Neural progenitor cell (in vitro differentiated cells): Measurements from ENCODE around the gene MIER2. TPM values are rescaled to one million over a fixed set of nuclear protein-coding genes. Genes with fewer than 3 reads are reported as not detected.

Experiments used
- DNase-seq: peaks from one replicate; pipeline ENCODE4 v3.0.0-alpha.2; 2016; ENCODE audit warnings: low spot score
- H2AFZ ChIP-seq: fragments of 200-600 bp; sonication (generic); replicated peaks from 2 replicates; pipeline ENCODE4 v1.6.1; 2016; ENCODE audit warnings: antibody characterized with exemption
- H3F3A ChIP-seq: fragments of 200-600 bp; sonication (generic); 2 replicates; pipeline ENCODE4 v1.6.1; 2016; ENCODE audit warnings: antibody characterized with exemption, low read depth
- H3K27ac ChIP-seq: fragments of 200-600 bp; sonication (generic); 2 replicates; pipeline ENCODE4 v1.5.1; 2016; ENCODE audit warnings: mild to moderate bottlenecking
- H3K27me3 ChIP-seq: fragments of 200-600 bp; sonication (generic); 2 replicates; pipeline ENCODE4 v1.6.1; 2016; ENCODE audit warnings: mild to moderate bottlenecking, moderate library complexity
- H3K36me3 ChIP-seq: fragments of 200-600 bp; sonication (generic); 2 replicates; pipeline ENCODE4 v1.5.1; 2016
- H3K4me1 ChIP-seq: fragments of 200-600 bp; sonication (generic); 2 replicates; pipeline ENCODE4 v1.6.1; 2016; ENCODE audit warnings: mixed run types
- H3K4me2 ChIP-seq: fragments of 200-600 bp; sonication (generic); 2 replicates; pipeline ENCODE4 v1.6.1; 2016
- H3K4me3 ChIP-seq: fragments of 200-600 bp; sonication (generic); 2 replicates; pipeline ENCODE4 v1.5.1; 2016
- H3K79me2 ChIP-seq: fragments of 200-600 bp; sonication (generic); 2 replicates; pipeline ENCODE4 v1.6.1; 2016; ENCODE audit warnings: low read depth
- H3K9ac ChIP-seq: fragments of 200-600 bp; sonication (generic); 2 replicates; pipeline ENCODE4 v1.6.1; 2016
- H3K9me3 ChIP-seq: fragments of 200-600 bp; sonication (generic); 2 replicates; pipeline ENCODE4 v1.5.1; 2016; ENCODE audit warnings: low read depth
- H4K20me1 ChIP-seq: fragments of 200-600 bp; sonication (generic); 2 replicates; pipeline ENCODE4 v1.6.1; 2016; ENCODE audit warnings: low read depth
- H3K27ac Mint-ChIP-seq: 3 replicates; pipeline ENCODE4 v1.8.0; 2021; ENCODE audit warnings: mixed read lengths
- H3K27me3 Mint-ChIP-seq: 2 replicates; pipeline ENCODE4 v1.8.0; 2022; ENCODE audit warnings: low read depth, mild to moderate bottlenecking, inconsistent platforms, moderate library complexity, mixed read lengths; ENCODE audit not compliant: insufficient read depth
- H3K36me3 Mint-ChIP-seq: 3 replicates; pipeline ENCODE4 v1.8.0; 2021; ENCODE audit warnings: mixed read lengths
- H3K4me1 Mint-ChIP-seq: 3 replicates; pipeline ENCODE4 v1.8.0; 2021; ENCODE audit warnings: mixed read lengths
- H3K4me3 Mint-ChIP-seq: 3 replicates; pipeline ENCODE4 v1.8.0; 2021; ENCODE audit warnings: mild to moderate bottlenecking, moderate library complexity, mixed read lengths
- H3K9me3 Mint-ChIP-seq: 3 replicates; pipeline ENCODE4 v1.8.0; 2020; ENCODE audit warnings: mixed read lengths
- EZH2 ChIP-seq: fragments of 200-600 bp; sonication (generic); IDR thresholded peaks from 2 replicates; pipeline ENCODE4 v1.6.1; 2017; ENCODE audit warnings: antibody characterized with exemption, mild to moderate bottlenecking, moderate library complexity
- EZH2phosphoT487 ChIP-seq: fragments of 200-600 bp; sonication (generic); IDR thresholded peaks from 2 replicates; pipeline ENCODE4 v1.6.1; 2017; ENCODE audit warnings: antibody characterized with exemption
- total RNA-seq: library from RNA; depleted of rRNA; stranded (reverse); fragments of >200 nt; gene quantifications from 2 replicates; pipeline ENCODE4 v1.2.3, GENCODE V29; 2015; ENCODE audit warnings: low replicate concordance
- TF ChIP-seq, protein P1 (sequence below): fragments of 200-600 bp; sonication (generic); IDR thresholded peaks from 2 replicates; pipeline ENCODE4 v1.5.1; 2017; ENCODE audit warnings: antibody characterized with exemption, mild to moderate bottlenecking

Gene MIER2
- total RNA-seq, 1 donor from 2014 or later: 12.9 TPM

DNA sequence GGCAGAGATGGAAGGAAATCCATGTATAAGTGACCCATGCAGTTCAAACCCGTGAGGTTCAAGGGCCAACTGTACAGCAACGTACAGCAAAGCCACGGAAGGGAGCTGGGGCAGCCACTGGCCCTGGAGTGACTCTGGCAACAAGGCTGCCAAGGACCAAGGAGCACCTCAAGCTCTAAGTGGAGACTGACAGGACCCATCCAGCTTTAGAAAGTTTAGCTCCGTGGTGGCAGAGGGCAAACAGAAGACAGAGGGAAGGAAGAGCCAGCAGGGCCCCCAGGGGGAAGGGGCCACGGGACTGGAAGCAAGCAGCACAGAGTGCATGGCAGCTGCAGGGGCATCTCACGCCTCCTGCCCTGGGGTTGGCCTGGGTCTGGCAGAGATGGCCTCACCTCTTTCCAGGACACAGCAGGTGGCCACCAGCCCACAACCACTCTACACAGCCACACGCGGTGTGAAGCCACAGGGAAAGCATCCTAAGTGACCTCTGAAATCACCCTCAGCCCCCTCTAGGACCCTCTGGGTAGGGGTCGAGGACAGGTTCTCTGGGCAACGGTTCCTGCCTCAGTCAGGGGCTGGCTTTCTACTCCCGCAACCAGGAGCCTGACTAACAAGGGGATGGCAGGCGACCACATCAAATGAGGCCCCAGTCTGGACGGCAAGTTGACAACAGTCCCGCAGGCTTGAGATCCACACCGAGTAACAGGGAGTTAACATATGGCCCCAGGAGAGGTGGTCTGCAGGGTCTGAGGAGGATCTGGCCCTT, 3.8 kb downstream of the MIER2 start:
- peaks cover 69% of the 10 kb centered on the region for H4K20me1 ChIP-seq
- H2AFZ ChIP-seq: no peak overlapping the region
- H3K4me3 ChIP-seq: no peak overlapping the region
- peaks cover 9% of the 10 kb centered on the region for H3K4me1 ChIP-seq
- Mint-ChIP-seq H3K4me1 (peaks cover 27% of the 10 kb centered on the region), H3K27ac (no peak overlapping the region), H3K36me3 (peaks cover 59% of the 10 kb centered on the region), H3K9me3 (peaks cover 40% of the 10 kb centered on the region), H3K27me3 (peaks cover 3% of the 10 kb centered on the region), H3K4me3 (peak overlapping the region; percentile 63)
- no peaks in the 10 kb centered on the region for H3F3A ChIP-seq
- peaks cover 84% of the 10 kb centered on the region for H3K79me2 ChIP-seq
- H3K36me3 ChIP-seq: no peaks in the 10 kb centered on the region
- no peak for DNase-seq
- no peaks in the 10 kb centered on the region for H3K9me3 ChIP-seq
- no peak overlapping the region for H3K9ac ChIP-seq
- H3K4me2 ChIP-seq: no peak overlapping the region
- TF ChIP-seq EZH2: no peak
- TF ChIP-seq, protein P1, sequence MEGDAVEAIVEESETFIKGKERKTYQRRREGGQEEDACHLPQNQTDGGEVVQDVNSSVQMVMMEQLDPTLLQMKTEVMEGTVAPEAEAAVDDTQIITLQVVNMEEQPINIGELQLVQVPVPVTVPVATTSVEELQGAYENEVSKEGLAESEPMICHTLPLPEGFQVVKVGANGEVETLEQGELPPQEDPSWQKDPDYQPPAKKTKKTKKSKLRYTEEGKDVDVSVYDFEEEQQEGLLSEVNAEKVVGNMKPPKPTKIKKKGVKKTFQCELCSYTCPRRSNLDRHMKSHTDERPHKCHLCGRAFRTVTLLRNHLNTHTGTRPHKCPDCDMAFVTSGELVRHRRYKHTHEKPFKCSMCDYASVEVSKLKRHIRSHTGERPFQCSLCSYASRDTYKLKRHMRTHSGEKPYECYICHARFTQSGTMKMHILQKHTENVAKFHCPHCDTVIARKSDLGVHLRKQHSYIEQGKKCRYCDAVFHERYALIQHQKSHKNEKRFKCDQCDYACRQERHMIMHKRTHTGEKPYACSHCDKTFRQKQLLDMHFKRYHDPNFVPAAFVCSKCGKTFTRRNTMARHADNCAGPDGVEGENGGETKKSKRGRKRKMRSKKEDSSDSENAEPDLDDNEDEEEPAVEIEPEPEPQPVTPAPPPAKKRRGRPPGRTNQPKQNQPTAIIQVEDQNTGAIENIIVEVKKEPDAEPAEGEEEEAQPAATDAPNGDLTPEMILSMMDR: no peak
- no peak for TF ChIP-seq EZH2phosphoT487
- peaks cover 9% of the 10 kb centered on the region for H3K27me3 ChIP-seq
- no peak overlapping the region for H3K27ac ChIP-seq

DNA sequence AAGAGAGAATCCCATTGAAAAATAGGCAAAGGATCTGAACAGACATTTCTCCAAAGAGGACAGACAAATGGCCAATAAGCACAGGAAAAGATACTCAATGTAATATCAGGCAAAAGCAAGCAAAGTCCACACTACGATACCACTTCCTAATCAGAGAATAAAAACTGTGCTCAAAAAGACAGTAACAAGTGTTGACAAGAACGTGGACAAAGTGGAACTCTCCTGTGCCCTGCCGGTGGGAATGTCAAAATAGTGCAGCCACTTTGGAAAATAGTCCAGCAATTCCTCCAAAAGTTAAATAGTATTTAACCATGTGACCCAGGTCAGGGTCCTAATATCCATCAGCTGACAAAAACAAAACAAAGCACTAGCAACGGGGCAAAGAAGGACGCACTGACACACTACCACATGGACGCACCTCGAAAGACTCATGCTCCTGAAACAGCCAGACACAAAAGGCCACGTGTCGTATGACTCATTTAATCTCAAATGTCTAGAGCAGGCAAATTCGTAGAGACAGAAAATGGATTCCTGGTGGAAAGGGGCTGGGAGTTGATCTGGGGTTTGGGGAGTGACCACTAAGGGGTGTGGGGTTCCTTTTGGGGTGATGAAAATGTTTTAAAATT, 5.2 kb downstream of the MIER2 start:
- H4K20me1 ChIP-seq: peaks cover 82% of the 10 kb centered on the region
- peaks cover 67% of the 10 kb centered on the region for H3K36me3 Mint-ChIP-seq

DNA sequence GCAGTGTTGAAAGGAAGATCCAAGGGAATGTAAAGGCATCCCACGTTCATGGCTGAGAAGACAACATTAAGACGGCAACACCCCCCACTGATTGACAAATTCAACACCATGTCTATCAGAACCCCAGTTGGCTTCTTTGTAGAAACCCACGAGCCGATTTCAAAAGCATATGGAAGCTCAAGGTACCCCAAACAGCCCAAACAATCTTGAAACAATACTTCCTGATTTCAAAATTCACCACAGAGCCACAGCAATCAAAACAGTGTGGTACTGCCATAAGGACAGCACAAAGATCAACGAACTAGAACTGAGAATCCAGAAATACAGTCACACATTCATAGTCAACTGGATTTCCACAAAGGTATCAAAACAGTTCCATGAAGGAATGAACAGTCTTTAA, 6.2 kb downstream of the MIER2 start:
- Histone ChIP-seq H3K9me3 (no peaks in the 10 kb centered on the region), H3K27me3 (no peaks in the 10 kb centered on the region), H3K27ac (no peak overlapping the region), H3K79me2 (peaks cover 97% of the 10 kb centered on the region), H3K9ac (no peak overlapping the region), H2AFZ (no peak overlapping the region), H3F3A (no peaks in the 10 kb centered on the region), H3K4me3 (no peak overlapping the region), H3K4me2 (no peak overlapping the region), H3K36me3 (no peaks in the 10 kb centered on the region), H4K20me1 (peaks cover 81% of the 10 kb centered on the region), H3K4me1 (peaks cover 5% of the 10 kb centered on the region)
- peaks cover 3% of the 10 kb centered on the region for H3K27me3 Mint-ChIP-seq
- H3K36me3 Mint-ChIP-seq: peaks cover 70% of the 10 kb centered on the region
- H3K27ac Mint-ChIP-seq: no peak overlapping the region
- H3K9me3 Mint-ChIP-seq: peaks cover 35% of the 10 kb centered on the region
- TF ChIP-seq, protein P1: no peak
- no peak for TF ChIP-seq EZH2
- TF ChIP-seq EZH2phosphoT487: no peak
- peaks cover 19% of the 10 kb centered on the region for H3K4me1 Mint-ChIP-seq
- no peak for DNase-seq
- no peak overlapping the region for H3K4me3 Mint-ChIP-seq

More for the DNA sequence above, 5.2 kb downstream of the MIER2 start:
- Histone ChIP-seq H3K27me3 (no peaks in the 10 kb centered on the region), H2AFZ (no peak overlapping the region), H3K4me1 (peaks cover 6% of the 10 kb centered on the region), H3K27ac (no peak overlapping the region), H3K36me3 (no peaks in the 10 kb centered on the region), H3K9me3 (no peaks in the 10 kb centered on the region), H3K4me3 (no peak overlapping the region), H3K4me2 (no peak overlapping the region), H3K79me2 (peaks cover 99% of the 10 kb centered on the region), H3K9ac (no peak overlapping the region), H3F3A (no peaks in the 10 kb centered on the region)
- TF ChIP-seq, protein P1: no peak
- TF ChIP-seq EZH2 (no peak), EZH2phosphoT487 (no peak)
- Mint-ChIP-seq H3K9me3 (peaks cover 38% of the 10 kb centered on the region), H3K27ac (no peak overlapping the region), H3K27me3 (peaks cover 3% of the 10 kb centered on the region), H3K4me1 (peaks cover 24% of the 10 kb centered on the region), H3K4me3 (no peak overlapping the region)
- no peak for DNase-seq
